Coronary artery (tissue), 2 donors: ENCODE measurements around the gene DLGAP3.
"Not testable (repeated sequence)": the region's sequence is repeated elsewhere in the genome, so short reads cannot be mapped to it uniquely, and the experiment has no call there.

Source experiments
- DNase-seq: peaks from one replicate; pipeline ENCODE4 v3.0.0-alpha.2; 2017; ENCODE audit warnings: low spot score
- H3K27ac ChIP-seq, 2 donors: fragments of 200-600 bp; sonication (generic); one replicate each; pipeline ENCODE4 v1.5.1; 2016 to 2019
- H3K4me3 ChIP-seq: fragments of 200-600 bp; sonication (generic); 2 replicates; pipeline ENCODE4 v1.5.1; 2016; ENCODE audit warnings: mild to moderate bottlenecking, moderate library complexity
- TF ChIP-seq, protein P1 (sequence below): fragments of 200-600 bp; sonication (generic); IDR thresholded peaks from one replicate; pipeline ENCODE4 v1.5.1; 2019; ENCODE audit warnings: antibody characterized with exemption

DLGAP3 gene

DNA sequence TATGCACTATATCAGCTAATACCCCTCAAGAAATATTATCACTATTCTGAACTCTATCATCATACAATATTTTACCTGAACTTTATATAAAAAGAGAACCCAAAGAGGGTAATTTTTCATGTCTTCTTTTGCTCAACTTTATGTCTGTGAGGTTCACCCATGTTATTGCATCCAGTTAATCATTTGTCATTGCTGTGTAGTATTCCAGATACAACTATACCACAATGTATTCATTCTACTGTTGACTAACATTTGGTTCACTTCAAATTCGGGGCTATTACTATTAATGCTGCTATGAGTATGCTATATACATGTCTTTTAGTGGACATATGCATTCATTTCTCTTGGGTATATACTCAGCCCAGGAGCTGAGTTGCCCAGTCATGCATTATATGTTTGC is 21.0 kb upstream of the DLGAP3 start:
- DNase-seq: no peak
- no peak overlapping the region for H3K4me3 ChIP-seq
- H3K27ac ChIP-seq: no peak overlapping the region
- TF ChIP-seq, protein P1, sequence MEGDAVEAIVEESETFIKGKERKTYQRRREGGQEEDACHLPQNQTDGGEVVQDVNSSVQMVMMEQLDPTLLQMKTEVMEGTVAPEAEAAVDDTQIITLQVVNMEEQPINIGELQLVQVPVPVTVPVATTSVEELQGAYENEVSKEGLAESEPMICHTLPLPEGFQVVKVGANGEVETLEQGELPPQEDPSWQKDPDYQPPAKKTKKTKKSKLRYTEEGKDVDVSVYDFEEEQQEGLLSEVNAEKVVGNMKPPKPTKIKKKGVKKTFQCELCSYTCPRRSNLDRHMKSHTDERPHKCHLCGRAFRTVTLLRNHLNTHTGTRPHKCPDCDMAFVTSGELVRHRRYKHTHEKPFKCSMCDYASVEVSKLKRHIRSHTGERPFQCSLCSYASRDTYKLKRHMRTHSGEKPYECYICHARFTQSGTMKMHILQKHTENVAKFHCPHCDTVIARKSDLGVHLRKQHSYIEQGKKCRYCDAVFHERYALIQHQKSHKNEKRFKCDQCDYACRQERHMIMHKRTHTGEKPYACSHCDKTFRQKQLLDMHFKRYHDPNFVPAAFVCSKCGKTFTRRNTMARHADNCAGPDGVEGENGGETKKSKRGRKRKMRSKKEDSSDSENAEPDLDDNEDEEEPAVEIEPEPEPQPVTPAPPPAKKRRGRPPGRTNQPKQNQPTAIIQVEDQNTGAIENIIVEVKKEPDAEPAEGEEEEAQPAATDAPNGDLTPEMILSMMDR: no peak

DNA sequence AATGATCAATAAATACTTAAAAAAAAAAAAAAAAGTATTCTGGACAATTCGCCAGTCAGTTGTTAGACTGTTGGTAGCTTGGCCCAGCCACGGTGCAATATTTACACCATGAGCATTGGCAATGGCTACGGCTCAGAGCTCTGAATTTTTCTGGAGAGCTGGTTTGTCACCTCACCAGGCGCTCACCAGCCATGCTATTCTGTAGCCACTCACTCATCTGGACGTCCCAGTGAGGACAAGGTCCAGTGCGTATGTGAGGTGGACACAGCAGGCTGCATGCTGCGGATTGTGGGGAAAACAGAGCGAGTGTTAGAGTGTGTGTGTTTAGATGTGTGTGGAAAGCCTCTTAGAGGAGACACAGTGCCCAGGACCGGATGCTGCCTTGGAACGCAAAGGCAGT is 19.3 kb upstream of the DLGAP3 start:
- not testable (repeated sequence) for DNase-seq, H3K4me3 ChIP-seq, H3K27ac ChIP-seq

DNA sequence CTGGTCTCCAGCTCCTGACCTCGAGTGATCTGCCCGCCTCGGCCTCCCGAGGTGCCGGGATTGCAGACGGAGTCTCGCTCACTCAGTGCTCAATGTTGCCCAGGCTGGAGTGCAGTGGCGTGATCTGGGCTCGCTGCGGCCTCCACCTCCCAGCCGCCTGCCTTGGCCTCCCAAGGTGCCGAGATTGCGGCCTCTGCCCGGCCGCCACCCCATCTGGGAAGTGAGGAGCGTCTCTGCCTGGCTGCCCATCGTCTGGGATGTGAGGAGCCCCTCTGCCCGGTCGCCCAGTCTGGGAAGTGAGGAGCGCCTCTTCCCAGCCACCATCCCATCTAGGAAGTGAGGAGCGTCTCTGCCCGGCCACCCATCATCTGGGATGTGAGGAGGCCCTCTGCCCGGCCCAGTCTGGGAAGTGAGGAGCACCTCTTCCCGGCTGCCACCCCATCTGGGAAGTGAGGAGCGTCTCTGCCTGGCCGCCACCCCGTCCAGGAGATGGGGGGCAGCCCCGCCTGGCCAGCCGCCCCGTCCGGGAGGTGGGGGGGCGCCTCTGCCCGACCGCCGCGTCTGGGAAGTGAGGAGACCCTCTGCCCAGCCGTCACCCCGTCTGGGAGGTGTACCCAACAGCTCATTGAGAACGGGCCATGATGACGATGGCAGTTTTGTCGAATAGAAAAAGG is 18.3 kb upstream of the DLGAP3 start:
- not testable (repeated sequence) for H3K4me3 ChIP-seq, H3K27ac ChIP-seq, DNase-seq

DNA sequence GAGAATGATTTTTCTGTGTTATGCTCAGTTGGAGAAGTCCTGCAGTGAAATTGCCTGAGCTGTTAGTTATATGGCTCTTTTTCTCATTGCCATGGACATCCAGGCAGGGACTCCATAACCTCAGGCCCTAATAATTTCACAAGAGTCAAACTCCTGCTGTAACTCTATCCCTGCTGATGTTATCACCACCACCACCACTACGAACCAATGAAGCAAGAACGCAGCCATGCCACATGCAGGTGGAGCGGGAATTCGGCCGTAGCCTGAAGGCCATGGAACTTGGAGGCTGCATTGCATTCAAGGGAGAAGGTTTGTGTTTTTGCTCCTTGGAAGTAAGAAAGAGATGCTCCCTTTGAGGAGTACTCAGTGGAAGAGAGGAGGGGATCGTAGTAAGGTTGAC is 16.8 kb upstream of the DLGAP3 start:
- Histone ChIP-seq H3K4me3 (no peak overlapping the region), H3K27ac (no peak overlapping the region)
- TF ChIP-seq, protein P1: no peak
- DNase-seq: no peak

DNA sequence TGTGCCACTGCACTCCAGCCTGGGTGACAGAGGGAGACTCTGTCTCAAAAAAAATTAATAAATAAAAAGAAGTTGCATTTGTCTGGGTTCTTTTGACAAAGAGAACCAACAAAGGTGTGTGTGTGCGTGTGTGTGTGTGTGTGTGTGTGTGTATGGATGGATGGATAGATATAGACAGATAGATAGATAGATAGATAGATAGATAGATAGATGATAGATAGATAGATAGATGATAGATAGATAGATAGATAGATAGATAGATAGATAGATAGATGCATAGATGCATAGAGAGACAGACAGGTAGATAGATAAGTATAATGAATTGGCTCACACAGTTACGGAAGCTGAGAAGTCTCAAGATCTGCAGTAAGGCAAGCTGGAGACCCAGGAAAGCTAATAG is 12.3 kb upstream of the DLGAP3 start:
- not testable (repeated sequence) for H3K27ac ChIP-seq, H3K4me3 ChIP-seq, DNase-seq

DNA sequence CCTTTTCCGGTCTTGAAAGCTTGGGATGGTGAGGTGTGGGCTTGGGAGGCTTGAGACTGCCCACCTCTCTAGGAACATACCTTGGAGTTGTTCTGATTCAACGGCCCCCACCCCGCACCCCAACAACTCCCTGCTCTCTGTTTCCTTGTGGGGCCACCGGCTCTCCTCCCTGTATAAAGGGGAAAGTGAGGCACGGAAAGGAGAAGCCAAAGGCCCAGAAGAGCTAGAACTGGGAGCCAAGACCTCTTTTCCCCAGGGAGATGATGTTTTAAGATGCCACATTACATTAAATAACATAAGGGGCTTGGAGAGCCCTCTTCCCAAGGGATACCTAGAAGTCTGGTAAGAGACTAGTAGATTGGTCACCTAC is 1.2 kb upstream of the DLGAP3 start:
- TF ChIP-seq, protein P1: no peak
- H3K27ac ChIP-seq: no peak overlapping the region
- DNase-seq: no peak
- H3K4me3 ChIP-seq: no peak overlapping the region

DNA sequence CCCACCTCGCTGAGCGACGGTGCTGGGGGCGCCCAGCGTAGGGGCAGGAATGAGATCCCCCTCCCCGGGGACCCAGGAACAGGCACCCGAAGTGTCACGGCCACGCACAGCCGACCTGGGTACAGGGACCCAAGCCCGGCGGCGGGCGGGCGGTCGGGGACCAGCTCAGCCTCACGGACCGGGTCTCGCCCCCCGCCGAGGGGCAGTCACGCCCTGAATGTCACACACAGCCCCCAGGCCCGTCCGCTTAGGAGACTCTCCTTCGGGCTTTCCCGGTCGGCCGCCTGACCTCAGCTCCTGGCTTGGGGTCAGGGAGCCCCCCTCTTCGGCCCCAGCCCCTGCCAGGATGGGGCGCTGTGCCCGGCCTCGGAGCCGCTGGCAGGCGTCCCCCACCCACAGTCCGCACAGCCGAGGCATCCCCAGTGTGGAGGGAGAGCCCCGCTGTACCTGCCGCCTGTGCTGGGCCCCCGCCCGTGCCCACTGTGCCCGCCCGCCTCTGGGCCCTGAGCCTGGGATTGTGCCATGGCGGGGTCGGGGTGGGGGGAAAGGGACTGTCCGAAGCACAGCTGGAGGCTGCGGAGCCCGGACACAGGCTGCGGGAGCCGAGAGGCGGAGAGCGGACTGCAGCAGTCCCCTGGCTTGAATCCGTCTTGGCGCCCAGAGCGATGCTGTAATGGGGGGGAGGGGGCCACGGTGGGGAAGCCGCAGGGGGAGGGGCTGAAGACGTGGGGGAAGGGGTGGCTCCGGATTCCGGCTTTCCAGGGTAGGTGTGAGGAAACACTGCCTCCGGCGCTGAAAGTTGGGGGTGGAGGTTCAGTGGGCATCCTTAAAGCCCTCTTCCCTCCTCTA is 627 bp upstream of the DLGAP3 start:
- Histone ChIP-seq H3K27ac (no peak overlapping the region), H3K4me3 (peak overlapping the region; percentile 64)
- no peak for DNase-seq
- TF ChIP-seq, protein P1: no peak

DNA sequence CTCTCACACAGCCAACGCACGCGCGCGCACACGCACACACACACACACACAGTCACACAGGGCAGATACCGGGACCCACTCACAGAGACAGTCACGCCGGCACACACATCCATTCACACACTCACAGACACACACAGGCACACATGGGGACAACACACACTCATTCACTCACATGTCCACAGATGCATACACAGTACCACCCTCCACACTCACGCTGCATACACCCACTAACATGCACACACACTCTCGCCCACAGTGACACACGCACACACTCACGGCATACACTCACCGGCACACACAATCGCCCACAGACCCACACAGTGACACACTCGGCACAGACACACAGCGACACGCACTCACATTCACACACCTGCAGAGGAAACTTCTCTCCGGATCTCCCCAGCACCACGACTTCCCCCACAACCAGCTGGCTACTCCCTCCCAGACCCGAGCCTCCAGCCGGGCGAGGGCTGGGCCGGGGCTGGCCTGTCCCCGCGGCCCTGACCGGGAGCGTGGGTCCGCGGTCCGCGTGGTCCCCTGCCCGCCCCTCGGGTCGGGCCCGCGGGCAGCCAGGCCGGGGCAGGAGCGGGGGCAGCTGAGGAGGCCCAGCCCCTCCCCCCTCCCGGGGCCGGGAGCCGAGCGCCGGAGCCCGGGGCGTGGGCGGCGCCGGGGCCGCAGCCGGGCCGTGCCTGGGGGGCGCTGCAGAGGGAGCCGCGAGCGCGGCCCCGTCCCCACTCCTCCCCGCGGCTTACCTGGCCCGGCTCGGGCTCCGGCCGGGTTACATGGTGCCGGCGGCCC is 552 bp downstream of the DLGAP3 start:
- TF ChIP-seq, protein P1: no peak
- no peak for DNase-seq
- H3K27ac ChIP-seq: no peak overlapping the region
- peak overlapping the region; percentile 64 for H3K4me3 ChIP-seq
